ENCODE results near the gene HOXA5.

Gene HOXA5

GRCh38 chr7:27160546-27161213 is 17.2 kb upstream of the HOXA5 start (continued):
- TF ChIP-seq ZNF518A (tag by site-specific recombination; conservative IDR thresholded peaks at IDR 0.05; ENCODE audit: low read depth) (no peak), PRDM10 (tag by site-specific recombination; IDR thresholded peaks at IDR 0.05) (no peak), ZNF302 (tag by site-specific recombination; IDR thresholded peaks at IDR 0.05; ENCODE audit: low read depth) (no peak), ZNF391 (tag by site-specific recombination; IDR thresholded peaks at IDR 0.05; ENCODE audit: borderline replicate concordance, low read depth) (peak; percentile 69; the same call in 1 of the 2 replicates), ZIC2 (tag by site-specific recombination; IDR thresholded peaks at IDR 0.05) (peak; percentile 20; the same call in 1 of the 2 replicates), ZNF654 (tag by site-specific recombination; IDR thresholded peaks at IDR 0.05; ENCODE audit: low read depth) (peak; percentile 94), SALL2 (tag by site-specific recombination; IDR thresholded peaks at IDR 0.05; ENCODE audit: borderline replicate concordance) (no peak), ZNF433 (tag by site-specific recombination; IDR thresholded peaks at IDR 0.05; ENCODE audit: low read depth) (no peak), WT1 (tag by site-specific recombination; IDR thresholded peaks at IDR 0.05) (no peak), YY1 (tag by site-specific recombination; IDR thresholded peaks at IDR 0.05) (peak; percentile 78), ELK4 (IDR thresholded peaks at IDR 0.05; ENCODE audit: borderline replicate concordance, low read depth, low read length) (no peak), KLF16 (tag by site-specific recombination; IDR thresholded peaks at IDR 0.05) (0 out of 2 replicates have a peak, but pooled peaks have one; percentile 47), ZNF280C (tag by site-specific recombination; IDR thresholded peaks at IDR 0.05) (no peak), GLI2 (tag by site-specific recombination; IDR thresholded peaks at IDR 0.05; ENCODE audit: borderline replicate concordance, low read depth) (no peak), ZNF76 (tag by site-specific recombination; IDR thresholded peaks at IDR 0.05; ENCODE audit: borderline replicate concordance, low read depth) (no peak), PRDM1 (tag by site-specific recombination; IDR thresholded peaks at IDR 0.05) (no peak), ZNF138 (tag by site-specific recombination; IDR thresholded peaks at IDR 0.05; ENCODE audit: borderline replicate concordance) (no peak), TRIM28 (IDR thresholded peaks at IDR 0.05; ENCODE audit: borderline replicate concordance, low read length) (no peak), PRDM6 (tag by site-specific recombination; IDR thresholded peaks at IDR 0.05) (no peak), ZXDB (tag by site-specific recombination; IDR thresholded peaks at IDR 0.05) (no peak; the same call in 1 of the 2 replicates), OSR2 (tag by site-specific recombination; IDR thresholded peaks at IDR 0.05) (no peak), ZNF26 (tag by site-specific recombination; IDR thresholded peaks at IDR 0.05) (no peak), ZNF341 (tag by site-specific recombination; IDR thresholded peaks at IDR 0.05; ENCODE audit: low read depth) (no peak), ZNF624 (tag by site-specific recombination; IDR thresholded peaks at IDR 0.05) (no peak)
